ENCODE measurements around the gene CDK1. TPM values are rescaled to one million over a fixed set of nuclear protein-coding genes. Genes with fewer than 3 reads are reported as not detected.

The CDK1 gene
- total RNA-seq, 1 donor from 2014 or later = 1.5 TPM

DNA sequence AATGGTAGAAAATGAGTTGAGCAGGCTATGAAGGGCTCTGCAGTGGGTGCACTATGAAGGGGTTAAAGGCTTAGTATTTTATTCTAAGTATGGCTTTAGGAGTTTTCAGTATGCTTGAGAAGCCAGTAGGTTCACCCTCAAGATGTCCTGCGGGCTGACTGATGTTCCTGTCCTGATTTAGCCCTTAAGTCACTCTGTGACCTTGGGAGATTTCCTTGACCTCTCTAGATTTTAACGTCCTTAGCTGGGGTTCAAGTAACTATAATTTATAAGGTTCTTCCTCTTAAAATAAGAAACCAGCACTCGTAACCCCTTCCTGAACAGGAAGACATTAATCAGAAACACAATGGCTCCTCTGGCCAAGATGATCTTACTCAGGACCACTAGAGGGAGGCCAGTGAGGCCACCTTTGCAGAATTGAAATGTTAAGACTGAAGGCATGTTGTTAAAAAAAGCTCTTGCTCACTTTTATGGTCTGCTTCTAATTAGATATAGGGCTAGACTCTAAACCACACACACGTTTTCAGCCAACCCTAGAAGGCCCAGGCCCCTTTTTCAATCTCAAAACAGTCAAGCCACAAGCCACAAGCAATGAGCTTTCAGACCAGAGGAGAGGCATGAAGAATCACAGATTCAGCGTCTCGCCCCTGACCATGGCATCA lies 41.9 kb downstream of the CDK1 start:
- Mint-ChIP-seq H3K9me3 (no peaks in the 10 kb centered on the region), H3K4me3 (no peak overlapping the region), H3K36me3 (ENCODE audit: low read depth) (no peaks in the 10 kb centered on the region), H3K27ac (no peak overlapping the region), H3K4me1 (peaks cover 9% of the 10 kb centered on the region), H3K27me3 (peaks cover 2% of the 10 kb centered on the region)
- DNase-seq = no peak
- POLR2A ChIA-PET = no interaction called here
- CTCF ChIA-PET = interaction anchor here (0.9 to 2.6 kb wide), 3 partner anchors 141 to 464 kb away, joined by 3 to 10 read pairs (median 5); no protein-coding TSS in a partner anchor
- no peak for ATAC-seq (ENCODE audit: low read depth)
- TF ChIP-seq, protein P1, sequence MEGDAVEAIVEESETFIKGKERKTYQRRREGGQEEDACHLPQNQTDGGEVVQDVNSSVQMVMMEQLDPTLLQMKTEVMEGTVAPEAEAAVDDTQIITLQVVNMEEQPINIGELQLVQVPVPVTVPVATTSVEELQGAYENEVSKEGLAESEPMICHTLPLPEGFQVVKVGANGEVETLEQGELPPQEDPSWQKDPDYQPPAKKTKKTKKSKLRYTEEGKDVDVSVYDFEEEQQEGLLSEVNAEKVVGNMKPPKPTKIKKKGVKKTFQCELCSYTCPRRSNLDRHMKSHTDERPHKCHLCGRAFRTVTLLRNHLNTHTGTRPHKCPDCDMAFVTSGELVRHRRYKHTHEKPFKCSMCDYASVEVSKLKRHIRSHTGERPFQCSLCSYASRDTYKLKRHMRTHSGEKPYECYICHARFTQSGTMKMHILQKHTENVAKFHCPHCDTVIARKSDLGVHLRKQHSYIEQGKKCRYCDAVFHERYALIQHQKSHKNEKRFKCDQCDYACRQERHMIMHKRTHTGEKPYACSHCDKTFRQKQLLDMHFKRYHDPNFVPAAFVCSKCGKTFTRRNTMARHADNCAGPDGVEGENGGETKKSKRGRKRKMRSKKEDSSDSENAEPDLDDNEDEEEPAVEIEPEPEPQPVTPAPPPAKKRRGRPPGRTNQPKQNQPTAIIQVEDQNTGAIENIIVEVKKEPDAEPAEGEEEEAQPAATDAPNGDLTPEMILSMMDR (IDR thresholded peaks at IDR 0.05) = no peak
- intact Hi-C loops (cut with micrococcal nuclease) = no loop called here

DNA sequence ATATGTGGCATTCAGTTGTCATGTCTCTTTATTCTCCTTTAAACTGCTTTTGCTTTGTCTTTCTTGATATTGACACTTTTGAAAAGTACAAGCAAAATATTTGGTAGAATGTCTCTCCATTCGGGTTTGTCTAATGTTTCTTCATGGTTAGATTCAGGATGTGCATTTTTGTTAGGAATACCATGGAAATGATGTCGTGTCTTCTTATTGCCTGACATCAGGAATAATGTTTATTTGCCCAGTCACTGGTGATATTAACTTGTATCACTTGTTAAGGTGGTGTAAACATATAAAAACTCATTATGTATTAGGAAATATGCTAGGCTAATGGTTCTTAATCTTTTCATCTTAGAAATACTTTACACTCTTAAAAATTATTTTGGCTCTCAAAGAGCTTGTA lies 43.4 kb downstream of the CDK1 start:
- peaks cover 2% of the 10 kb centered on the region for H3K27me3 Mint-ChIP-seq
- no peak for DNase-seq
- ATAC-seq (ENCODE audit: low read depth) = no peak
- ChIA-PET POLR2A (no interaction called here), CTCF (no interaction called here)
- H3K4me1 Mint-ChIP-seq = peaks cover 9% of the 10 kb centered on the region
- no peaks in the 10 kb centered on the region for H3K9me3 Mint-ChIP-seq
- H3K4me3 Mint-ChIP-seq = no peak overlapping the region
- no peaks in the 10 kb centered on the region for H3K36me3 Mint-ChIP-seq (ENCODE audit: low read depth)
- TF ChIP-seq, protein P1 (IDR thresholded peaks at IDR 0.05) = no peak
- H3K27ac Mint-ChIP-seq = no peak overlapping the region
- intact Hi-C loops (cut with micrococcal nuclease) = no loop called here

GRCh38 chr10:60822809-60823208 lies 44.5 kb downstream of the CDK1 start:
- Mint-ChIP-seq H3K27me3 (peaks cover 2% of the 10 kb centered on the region), H3K36me3 (ENCODE audit: low read depth) (no peaks in the 10 kb centered on the region), H3K4me1 (peaks cover 2% of the 10 kb centered on the region), H3K4me3 (no peak overlapping the region), H3K9me3 (no peaks in the 10 kb centered on the region), H3K27ac (no peak overlapping the region)
- DNase-seq (no peak), ATAC-seq (ENCODE audit: low read depth) (no peak)
- intact Hi-C loops (cut with micrococcal nuclease) = no loop called here
- CTCF ChIA-PET = no interaction called here
- TF ChIP-seq, protein P1 (IDR thresholded peaks at IDR 0.05) = no peak
- POLR2A ChIA-PET = no interaction called here

DNA sequence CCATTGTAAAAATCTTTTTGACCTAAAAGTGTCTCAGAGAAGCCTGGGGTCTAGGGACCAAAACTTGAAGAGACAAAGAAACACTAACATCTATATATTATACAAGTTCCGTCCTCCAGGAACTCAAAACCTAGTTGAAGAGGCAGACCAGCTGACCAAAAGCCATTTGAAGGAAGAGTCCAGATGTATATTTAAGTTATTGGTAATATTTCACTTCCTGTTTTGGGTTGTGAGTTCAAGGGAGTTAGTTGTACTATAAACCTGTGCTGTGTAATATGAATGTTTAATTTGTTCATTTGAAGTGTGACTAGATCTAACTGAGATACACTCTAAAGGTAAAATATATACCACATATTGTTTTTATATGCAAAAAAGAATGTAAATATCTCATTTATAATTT lies 45.0 kb downstream of the CDK1 start:
- Mint-ChIP-seq H3K27me3 (peaks cover 4% of the 10 kb centered on the region), H3K36me3 (ENCODE audit: low read depth) (no peaks in the 10 kb centered on the region), H3K9me3 (no peaks in the 10 kb centered on the region), H3K4me3 (no peak overlapping the region), H3K4me1 (no peaks in the 10 kb centered on the region), H3K27ac (no peak overlapping the region)
- TF ChIP-seq, protein P1 (IDR thresholded peaks at IDR 0.05) = no peak
- intact Hi-C loops (cut with micrococcal nuclease) = no loop called here
- ChIA-PET CTCF (no interaction called here), POLR2A (no interaction called here)
- no peak for DNase-seq
- no peak for ATAC-seq (ENCODE audit: low read depth)

DNA sequence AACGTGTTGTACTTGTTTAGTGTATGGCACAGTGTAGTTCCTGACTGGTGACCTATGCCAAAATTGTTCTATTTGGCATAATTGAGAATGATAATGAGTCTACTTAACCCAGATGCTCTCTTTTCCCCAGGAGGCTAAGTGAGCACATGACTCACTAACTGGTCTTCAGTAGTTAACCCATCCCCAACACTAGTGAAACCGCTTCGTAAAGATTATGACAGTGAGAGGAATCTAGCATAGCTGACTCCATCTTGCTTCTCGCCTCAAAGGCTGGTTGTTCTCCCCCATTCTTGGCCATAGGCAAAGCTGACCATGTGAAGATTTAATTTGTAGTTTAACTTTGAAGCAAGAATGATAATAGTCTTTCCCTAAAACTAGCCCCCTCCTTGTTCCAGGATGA lies 47.2 kb downstream of the CDK1 start:
- no peak for ATAC-seq (ENCODE audit: low read depth)
- intact Hi-C loops (cut with micrococcal nuclease) = no loop called here
- Mint-ChIP-seq H3K4me3 (no peak overlapping the region), H3K27ac (no peak overlapping the region), H3K4me1 (no peaks in the 10 kb centered on the region), H3K9me3 (no peaks in the 10 kb centered on the region), H3K27me3 (peaks cover 7% of the 10 kb centered on the region), H3K36me3 (ENCODE audit: low read depth) (no peaks in the 10 kb centered on the region)
- TF ChIP-seq, protein P1 (IDR thresholded peaks at IDR 0.05) = no peak
- POLR2A ChIA-PET = no interaction called here
- DNase-seq = no peak
- CTCF ChIA-PET = no interaction called here
